B cell (primary cell): ENCODE data around the gene STEAP1B.

Experiments used
- EZH2 ChIP-seq: IDR thresholded peaks from 2 replicates; pipeline ENCODE4 v1.6.1; 2012; ENCODE audit warnings: borderline replicate concordance, low read depth, mild to moderate bottlenecking, moderate library complexity, low read length; ENCODE audit not compliant: insufficient read depth, poor library complexity, severe bottlenecking
- TF ChIP-seq, protein P1 (sequence below): fragments of 200-600 bp; IDR thresholded peaks from one replicate; pipeline ENCODE4 v1.8.0; 2022; ENCODE audit warnings: antibody characterized with exemption, mild to moderate bottlenecking

DNA sequence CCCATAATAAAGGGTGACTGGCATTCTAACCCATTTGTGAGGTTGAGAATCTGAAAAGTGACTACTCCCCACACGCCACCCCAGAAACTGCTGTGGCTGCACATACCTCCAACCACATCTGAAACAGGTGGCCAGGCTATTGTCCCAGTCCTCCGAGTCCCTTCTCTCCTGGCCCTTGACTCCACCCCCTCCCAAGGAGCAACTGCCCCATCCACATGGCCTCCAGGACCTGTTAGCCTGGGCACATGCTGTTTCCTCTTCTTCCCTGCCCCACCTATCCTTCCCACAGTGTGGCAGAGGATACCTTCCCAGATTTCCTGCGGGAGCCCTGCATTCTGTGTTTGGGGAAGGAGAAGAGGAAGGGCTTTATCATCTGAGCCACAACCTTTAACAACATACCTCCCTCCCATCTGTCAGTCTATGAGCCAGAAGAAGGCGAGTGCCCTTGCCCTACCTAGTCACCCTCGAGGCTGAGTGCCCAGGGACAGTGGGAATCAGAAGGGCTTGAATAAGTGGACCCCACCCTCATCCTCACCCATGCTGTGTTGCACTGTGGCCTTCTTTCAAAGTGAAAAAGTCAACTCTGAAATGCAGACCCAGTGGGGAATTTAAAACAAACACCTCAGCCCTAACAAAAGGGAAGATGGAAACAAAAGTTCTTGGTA is 11.9 kb downstream of the STEAP1B start:
- TF ChIP-seq, protein P1, sequence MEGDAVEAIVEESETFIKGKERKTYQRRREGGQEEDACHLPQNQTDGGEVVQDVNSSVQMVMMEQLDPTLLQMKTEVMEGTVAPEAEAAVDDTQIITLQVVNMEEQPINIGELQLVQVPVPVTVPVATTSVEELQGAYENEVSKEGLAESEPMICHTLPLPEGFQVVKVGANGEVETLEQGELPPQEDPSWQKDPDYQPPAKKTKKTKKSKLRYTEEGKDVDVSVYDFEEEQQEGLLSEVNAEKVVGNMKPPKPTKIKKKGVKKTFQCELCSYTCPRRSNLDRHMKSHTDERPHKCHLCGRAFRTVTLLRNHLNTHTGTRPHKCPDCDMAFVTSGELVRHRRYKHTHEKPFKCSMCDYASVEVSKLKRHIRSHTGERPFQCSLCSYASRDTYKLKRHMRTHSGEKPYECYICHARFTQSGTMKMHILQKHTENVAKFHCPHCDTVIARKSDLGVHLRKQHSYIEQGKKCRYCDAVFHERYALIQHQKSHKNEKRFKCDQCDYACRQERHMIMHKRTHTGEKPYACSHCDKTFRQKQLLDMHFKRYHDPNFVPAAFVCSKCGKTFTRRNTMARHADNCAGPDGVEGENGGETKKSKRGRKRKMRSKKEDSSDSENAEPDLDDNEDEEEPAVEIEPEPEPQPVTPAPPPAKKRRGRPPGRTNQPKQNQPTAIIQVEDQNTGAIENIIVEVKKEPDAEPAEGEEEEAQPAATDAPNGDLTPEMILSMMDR: no peak
- no peak for TF ChIP-seq EZH2
